Measurements from ENCODE around the gene CYTH1.

DNA sequence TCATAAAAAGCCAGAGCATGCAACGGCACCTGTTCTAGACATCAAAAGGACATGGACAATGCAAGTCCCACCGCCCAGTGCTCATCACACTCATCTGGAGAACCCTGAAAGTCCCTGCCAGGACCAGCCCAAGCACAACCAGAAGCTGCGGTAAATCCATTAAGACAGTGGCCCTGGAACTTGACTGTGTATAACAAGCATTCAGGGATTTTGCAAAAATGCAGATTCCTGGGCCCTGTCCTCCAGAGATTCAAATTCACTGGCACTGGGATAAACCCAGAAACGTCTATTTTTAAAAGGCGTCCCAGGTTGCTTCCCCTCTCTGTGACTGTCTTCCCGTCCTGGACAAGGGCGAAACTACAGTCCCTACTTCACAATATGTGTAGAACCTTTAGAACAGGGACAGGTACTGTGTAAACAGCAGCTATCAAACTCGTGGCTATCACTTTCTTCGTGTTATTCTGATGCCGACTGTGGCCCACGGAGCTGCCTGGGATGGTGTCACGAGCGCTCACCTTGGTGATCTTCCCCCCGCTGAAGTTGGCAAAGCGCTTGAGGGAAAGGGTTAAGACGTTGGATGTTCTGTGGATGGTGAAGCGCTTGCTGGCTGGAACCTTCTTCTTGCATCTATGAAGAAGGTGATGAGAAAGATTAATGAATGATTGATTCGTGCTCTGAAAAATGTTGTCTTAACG lies 36.2 kb upstream of the CYTH1 start:
- TF ChIP-seq, protein P1, sequence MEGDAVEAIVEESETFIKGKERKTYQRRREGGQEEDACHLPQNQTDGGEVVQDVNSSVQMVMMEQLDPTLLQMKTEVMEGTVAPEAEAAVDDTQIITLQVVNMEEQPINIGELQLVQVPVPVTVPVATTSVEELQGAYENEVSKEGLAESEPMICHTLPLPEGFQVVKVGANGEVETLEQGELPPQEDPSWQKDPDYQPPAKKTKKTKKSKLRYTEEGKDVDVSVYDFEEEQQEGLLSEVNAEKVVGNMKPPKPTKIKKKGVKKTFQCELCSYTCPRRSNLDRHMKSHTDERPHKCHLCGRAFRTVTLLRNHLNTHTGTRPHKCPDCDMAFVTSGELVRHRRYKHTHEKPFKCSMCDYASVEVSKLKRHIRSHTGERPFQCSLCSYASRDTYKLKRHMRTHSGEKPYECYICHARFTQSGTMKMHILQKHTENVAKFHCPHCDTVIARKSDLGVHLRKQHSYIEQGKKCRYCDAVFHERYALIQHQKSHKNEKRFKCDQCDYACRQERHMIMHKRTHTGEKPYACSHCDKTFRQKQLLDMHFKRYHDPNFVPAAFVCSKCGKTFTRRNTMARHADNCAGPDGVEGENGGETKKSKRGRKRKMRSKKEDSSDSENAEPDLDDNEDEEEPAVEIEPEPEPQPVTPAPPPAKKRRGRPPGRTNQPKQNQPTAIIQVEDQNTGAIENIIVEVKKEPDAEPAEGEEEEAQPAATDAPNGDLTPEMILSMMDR (IDR thresholded peaks at IDR 0.05) = no peak
- no peak for TF ChIP-seq POLR2A (IDR thresholded peaks at IDR 0.05)
- peak in 1 of 2 donors; percentile 11 for TF ChIP-seq POLR2AphosphoS5 (IDR thresholded peaks at IDR 0.05; ENCODE audit: insufficient read depth in 1 of 2, low read depth in 1 of 2)

Data from vagina (tissue), 2 donors.